GOT3 (cell line): ENCODE results near the gene CSNK2A3.
"Not testable (repeated sequence)": the region's sequence is repeated elsewhere in the genome, so short reads cannot be mapped to it uniquely, and the experiment has no call there.

Experiments
- DNase-seq: peaks from one replicate; lab custom pipeline; 2025; ENCODE audit warnings: mixed read lengths; lab: John Stamatoyannopoulos, UW

CSNK2A3 gene

GRCh38 chr11:11379661-11380060 lies 26.6 kb upstream of the CSNK2A3 start:
- DNase-seq = no peak

GRCh38 chr11:11378184-11378940 lies 25.3 kb upstream of the CSNK2A3 start:
- no peak for DNase-seq

GRCh38 chr11:11374358-11375148 lies 21.5 kb upstream of the CSNK2A3 start:
- no peak for DNase-seq

- no peak for DNase-seq
Measured at GRCh38 chr11:11373934-11374333, 20.9 kb upstream of the CSNK2A3 start.

- no peak for DNase-seq
Measured at GRCh38 chr11:11372461-11372860, 19.4 kb upstream of the CSNK2A3 start.

- no peak for DNase-seq
Measured at GRCh38 chr11:11370962-11371303, 17.9 kb upstream of the CSNK2A3 start.

GRCh38 chr11:11370255-11370961 lies 17.4 kb upstream of the CSNK2A3 start:
- DNase-seq = no peak

GRCh38 chr11:11366793-11367192 lies 13.7 kb upstream of the CSNK2A3 start:
- no peak for DNase-seq

GRCh38 chr11:11363674-11364073 lies 10.6 kb upstream of the CSNK2A3 start:
- DNase-seq = no peak

- DNase-seq = no peak
Measured at GRCh38 chr11:11359611-11360010, 6.6 kb upstream of the CSNK2A3 start.

- DNase-seq = no peak
Measured at GRCh38 chr11:11356842-11357241, 3.8 kb upstream of the CSNK2A3 start.

GRCh38 chr11:11351851-11352250 lies 1.2 kb downstream of the CSNK2A3 start:
- not testable (repeated sequence) for DNase-seq

GRCh38 chr11:11351042-11351586 lies 1.9 kb downstream of the CSNK2A3 start:
- DNase-seq = no peak

GRCh38 chr11:11349870-11350337 lies 3.1 kb downstream of the CSNK2A3 start:
- DNase-seq = no peak

GRCh38 chr11:11349106-11349825 lies 3.8 kb downstream of the CSNK2A3 start:
- no peak for DNase-seq

- no peak for DNase-seq
Measured at GRCh38 chr11:11348303-11348702, 4.7 kb downstream of the CSNK2A3 start.

GRCh38 chr11:11347592-11347991 lies 5.5 kb downstream of the CSNK2A3 start:
- DNase-seq = no peak

GRCh38 chr11:11346303-11346702 lies 6.7 kb downstream of the CSNK2A3 start:
- DNase-seq = no peak

- no peak for DNase-seq
Measured at GRCh38 chr11:11345099-11345498, 8.0 kb downstream of the CSNK2A3 start.

- DNase-seq = no peak
Measured at GRCh38 chr11:11344045-11344444, 9.0 kb downstream of the CSNK2A3 start.

- no peak for DNase-seq
Measured at GRCh38 chr11:11338304-11338703, 14.7 kb downstream of the CSNK2A3 start.

- no peak for DNase-seq
Measured at GRCh38 chr11:11336664-11337063, 16.4 kb downstream of the CSNK2A3 start.
